Keratinocyte (primary cell): ENCODE results near the gene DTNBP1. TPM values are rescaled to one million over a fixed set of nuclear protein-coding genes. Genes with fewer than 3 reads are reported as not detected.

Experiments
- DNase-seq: peaks from one replicate; pipeline ENCODE4 v3.0.0-alpha.2; 2011; ENCODE audit warnings: low read depth, missing footprints, low spot score
- FAIRE-seq: peaks from 2 replicates; lab custom pipeline; 2011; peaks lifted over from hg19 to GRCh38; lab: Jason Lieb, UNC
- H2AFZ ChIP-seq: 2 replicates; pipeline ENCODE4 v1.6.0; 2012; ENCODE audit warnings: low read length, control low read depth, inconsistent platforms; ENCODE audit not compliant: control insufficient read depth
- H3K27ac ChIP-seq: 2 replicates; pipeline ENCODE4 v1.5.1; 2011; ENCODE audit warnings: low read length; ENCODE audit not compliant: control insufficient read depth, insufficient read depth
- H3K27me3 ChIP-seq: 3 replicates; pipeline ENCODE4 v1.6.0; 2011; ENCODE audit warnings: low read length; ENCODE audit not compliant: control insufficient read depth, insufficient read depth; ENCODE audit errors: extremely low read depth
- H3K36me3 ChIP-seq, 2 experiments: 2 replicates in 1 of 2; 3 replicates in 1 of 2; pipeline ENCODE4 v1.5.1; 2011; ENCODE audit warnings: low read length in 2 of 2, mild to moderate bottlenecking in 1 of 2; ENCODE audit not compliant: control insufficient read depth in 2 of 2, insufficient read depth in 2 of 2; ENCODE audit errors: extremely low read depth in 1 of 2
- H3K4me1 ChIP-seq: 3 replicates; pipeline ENCODE4 v1.5.1; 2011; ENCODE audit warnings: low read length; ENCODE audit not compliant: control insufficient read depth, insufficient read depth; ENCODE audit errors: extremely low read depth
- H3K4me2 ChIP-seq: 3 replicates; pipeline ENCODE4 v1.6.0; 2011; ENCODE audit warnings: low read depth, low read length; ENCODE audit not compliant: control insufficient read depth, insufficient read depth; ENCODE audit errors: extremely low read depth
- H3K4me3 ChIP-seq, 3 experiments: fragments of 200-600 bp in 1 of 3; sonication (generic) in 1 of 3; 2 replicates in 2 of 3; 3 replicates in 1 of 3; pipeline ENCODE4 v1.5.1; 2011 to 2016; ENCODE audit warnings: low read length in 3 of 3, mild to moderate bottlenecking in 3 of 3, control low read depth in 2 of 3, inconsistent platforms in 1 of 3, low read depth in 1 of 3, mixed read lengths in 1 of 3, mixed run types in 1 of 3, moderate library complexity in 1 of 3; ENCODE audit not compliant: control insufficient read depth in 2 of 3, insufficient read depth in 2 of 3; ENCODE audit errors: extremely low read depth in 1 of 3
- H3K79me2 ChIP-seq: 2 replicates; pipeline ENCODE4 v1.6.0; 2012; ENCODE audit warnings: low read length; ENCODE audit not compliant: control insufficient read depth, insufficient read depth
- H3K9ac ChIP-seq: 3 replicates; pipeline ENCODE4 v1.6.0; 2011; ENCODE audit warnings: low read length; ENCODE audit not compliant: control insufficient read depth, insufficient read depth; ENCODE audit errors: extremely low read depth
- H3K9me1 ChIP-seq: 3 replicates; pipeline ENCODE4 v1.6.0; 2011; ENCODE audit warnings: low read length; ENCODE audit not compliant: control insufficient read depth, insufficient read depth; ENCODE audit errors: extremely low read depth
- H3K9me3 ChIP-seq: 2 replicates; pipeline ENCODE4 v1.5.1; 2012; ENCODE audit warnings: low read depth, low read length; ENCODE audit not compliant: control insufficient read depth
- H4K20me1 ChIP-seq: 3 replicates; pipeline ENCODE4 v1.6.0; 2011; ENCODE audit warnings: low read length; ENCODE audit not compliant: control insufficient read depth, insufficient read depth; ENCODE audit errors: extremely low read depth
- CTCF ChIP-seq, 3 experiments: IDR thresholded peaks in 1 of 3; conservative IDR thresholded peaks in 1 of 3; optimal IDR thresholded peaks in 1 of 3; 2 replicates in 2 of 3; 3 replicates in 1 of 3; pipeline versions ENCODE3 to v1.5.1; 2011; ENCODE audit warnings: low read length in 3 of 3, mild to moderate bottlenecking in 3 of 3, moderate library complexity in 2 of 3, control low read depth in 1 of 3, inconsistent platforms in 1 of 3; ENCODE audit not compliant: insufficient read depth in 2 of 3; ENCODE audit errors: extremely low read depth in 1 of 3
- EZH2 ChIP-seq: IDR thresholded peaks from one replicate; pipeline ENCODE4 v1.6.1; 2012; ENCODE audit warnings: inconsistent platforms, mild to moderate bottlenecking, low read length, moderate library complexity
- dilution Hi-C: fragments of 300-500 bp; cut with MboI; formaldehyde crosslinking; loops from one replicate; pipeline ENCODE4 v1.7.0; 2020; ENCODE audit warnings: low sequenced_read_pairs; ENCODE audit not compliant: extremely low pct_ligation_motif_present
- polyA plus RNA-seq, 5 experiments: library from polyadenylated mRNA; depleted of rRNA in 3 of 5; stranded (reverse) in 3 of 5; stranded (forward) in 1 of 5; unstranded in 1 of 5; fragments of >200 nt; gene quantifications; 1 replicate in 1 of 5; 2 replicates in 3 of 5; 3 replicates in 1 of 5; pipeline versions ENCODE4 v1.2.1 to v1.2.3, GENCODE V29; 2011 to 2012; ENCODE audit warnings: missing spikeins in 2 of 5, low read depth in 1 of 5, low replicate concordance in 1 of 5

Gene DTNBP1
- polyA plus RNA-seq, 1 donor (not counting 4 experiments of a cell fraction or from before 2014, with no cell fraction given): 11.5 TPM

- Histone ChIP-seq H3K9ac (no peak overlapping the region), H3K27ac (no peak overlapping the region), H2AFZ (no peak overlapping the region), H3K79me2 (no peaks in the 10 kb centered on the region), H3K9me1 (no peaks in the 10 kb centered on the region), H3K4me3 (no peak overlapping the region), H3K4me2 (no peak overlapping the region), H3K27me3 (no peaks in the 10 kb centered on the region), H4K20me1 (no peaks in the 10 kb centered on the region), H3K36me3 (no peaks in the 10 kb centered on the region), H3K9me3 (no peaks in the 10 kb centered on the region), H3K4me1 (peaks cover 6% of the 10 kb centered on the region)
- dilution Hi-C loops: no loop called here
- no peak for TF ChIP-seq CTCF (optimal IDR thresholded peaks at IDR 0.05 in 1 of 3, IDR thresholded peaks at IDR 0.05 in 1 of 3, conservative IDR thresholded peaks at IDR 0.05 in 1 of 3; ENCODE audit: extremely low read depth in 1 of 3, insufficient read depth in 2 of 3, low read length in 3 of 3)
- no peak for FAIRE-seq
- DNase-seq: no peak
Observed at GRCh38 chr6:15630202-15630601, 32.6 kb downstream of the DTNBP1 start.

- DNase-seq (no peak), FAIRE-seq (no peak)
- H3K27me3 ChIP-seq: no peaks in the 10 kb centered on the region
- no peak overlapping the region for H2AFZ ChIP-seq
- dilution Hi-C loops: no loop called here
- no peaks in the 10 kb centered on the region for H4K20me1 ChIP-seq
- H3K9me3 ChIP-seq: no peaks in the 10 kb centered on the region
- H3K4me1 ChIP-seq: peaks cover 6% of the 10 kb centered on the region
- H3K79me2 ChIP-seq: no peaks in the 10 kb centered on the region
- H3K9ac ChIP-seq: no peak overlapping the region
- no peak overlapping the region for H3K4me2 ChIP-seq
- H3K36me3 ChIP-seq: no peaks in the 10 kb centered on the region
- no peak overlapping the region for H3K4me3 ChIP-seq
- no peaks in the 10 kb centered on the region for H3K9me1 ChIP-seq
- TF ChIP-seq CTCF (optimal IDR thresholded peaks at IDR 0.05 in 1 of 3, IDR thresholded peaks at IDR 0.05 in 1 of 3, conservative IDR thresholded peaks at IDR 0.05 in 1 of 3; ENCODE audit: extremely low read depth in 1 of 3, insufficient read depth in 2 of 3, low read length in 3 of 3): no peak
- TF ChIP-seq EZH2: no peak
- no peak overlapping the region for H3K27ac ChIP-seq
Observed at GRCh38 chr6:15629487-15629886, 33.3 kb downstream of the DTNBP1 start.
